DMS153 treated with DMSO at 0.1 percent for 48 hours (cell line): ENCODE results near the gene FRMD6.
"Not testable (repeated sequence)": the region's sequence is repeated elsewhere in the genome, so short reads cannot be mapped to it uniquely, and the experiment has no call there.

Source experiments
- DNase-seq: peaks from one replicate; lab custom pipeline; 2025; ENCODE audit not compliant: unreplicated experiment; lab: John Stamatoyannopoulos, UW

FRMD6 gene

DNA sequence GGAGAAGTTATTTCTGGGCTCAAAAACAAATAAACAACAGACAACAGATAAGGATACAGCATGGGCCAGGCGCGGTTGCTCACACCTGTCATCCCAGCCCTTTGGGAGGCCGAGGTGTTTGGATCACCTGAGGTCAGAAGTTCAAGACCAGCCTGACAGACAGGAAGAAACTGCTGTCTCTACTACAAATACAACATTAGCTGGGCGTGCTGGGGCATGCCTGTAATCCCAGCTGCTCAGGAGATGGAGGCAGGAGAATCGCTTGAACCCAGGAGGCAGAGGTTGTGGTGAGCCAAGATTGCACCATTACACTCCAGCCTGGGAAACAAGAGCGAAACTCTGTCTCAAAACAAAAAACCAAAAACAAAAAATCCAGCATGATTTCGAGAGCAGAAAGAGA lies 117.6 kb downstream of the FRMD6 start:
- not testable (repeated sequence) for DNase-seq

DNA sequence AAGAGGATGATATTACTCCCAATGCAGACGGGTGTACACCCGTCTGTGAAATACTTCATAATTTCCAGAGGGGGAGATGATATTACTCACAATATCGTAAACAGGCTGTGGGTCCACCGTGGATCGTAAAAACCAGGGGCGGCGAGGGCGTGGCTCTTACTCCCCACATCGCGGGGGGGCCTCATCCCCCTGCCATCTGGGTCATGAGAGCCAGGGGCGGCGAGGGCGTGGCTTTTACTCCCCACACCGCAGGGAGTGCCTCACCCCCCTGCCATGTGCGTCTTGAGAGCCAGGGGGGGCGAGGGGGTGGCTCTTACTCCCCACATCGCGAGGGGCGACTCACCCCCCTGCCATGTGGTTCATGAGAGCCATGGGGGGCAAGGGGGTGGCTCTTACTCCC lies 122.5 kb downstream of the FRMD6 start:
- no peak for DNase-seq

DNA sequence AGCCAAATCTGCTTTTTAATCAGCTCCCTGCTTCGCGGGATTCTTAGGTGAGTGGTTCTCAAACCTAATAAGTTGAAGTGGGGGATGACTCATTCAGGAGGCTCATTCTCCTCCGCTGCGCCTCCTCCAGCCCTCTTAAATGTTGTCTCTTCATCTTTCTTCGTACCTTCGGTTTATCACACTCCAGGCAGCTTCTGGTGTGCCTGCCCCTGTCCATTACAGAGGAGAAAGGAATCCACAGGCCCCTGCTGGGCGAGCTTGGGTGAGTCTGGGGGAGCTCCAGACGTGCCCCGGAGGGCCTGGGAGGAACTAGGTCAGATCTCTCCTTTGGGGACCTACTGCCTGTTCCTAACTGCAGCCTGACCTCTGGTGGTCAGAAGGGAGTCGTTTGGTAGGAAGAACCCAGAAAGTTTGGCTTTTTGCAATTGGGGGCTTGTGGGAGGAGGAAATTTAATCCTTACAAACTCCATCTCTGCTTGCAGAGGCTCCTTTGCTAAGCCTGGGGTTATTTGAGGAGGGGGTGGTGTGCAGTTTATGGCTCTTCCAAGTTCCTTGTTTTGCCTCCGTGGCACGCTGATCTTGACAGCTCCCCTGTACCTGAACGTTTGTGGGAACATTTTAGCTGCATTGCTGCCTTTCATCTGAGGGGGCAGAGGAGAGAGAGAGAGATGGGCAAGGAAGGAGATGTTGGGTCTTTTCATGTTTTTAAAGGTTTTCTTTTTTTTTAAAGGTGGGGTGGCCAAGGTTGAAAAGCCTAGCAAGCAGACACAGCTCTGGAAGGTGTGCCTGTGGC lies 124.6 kb downstream of the FRMD6 start:
- peak; percentile 22 for DNase-seq

DNA sequence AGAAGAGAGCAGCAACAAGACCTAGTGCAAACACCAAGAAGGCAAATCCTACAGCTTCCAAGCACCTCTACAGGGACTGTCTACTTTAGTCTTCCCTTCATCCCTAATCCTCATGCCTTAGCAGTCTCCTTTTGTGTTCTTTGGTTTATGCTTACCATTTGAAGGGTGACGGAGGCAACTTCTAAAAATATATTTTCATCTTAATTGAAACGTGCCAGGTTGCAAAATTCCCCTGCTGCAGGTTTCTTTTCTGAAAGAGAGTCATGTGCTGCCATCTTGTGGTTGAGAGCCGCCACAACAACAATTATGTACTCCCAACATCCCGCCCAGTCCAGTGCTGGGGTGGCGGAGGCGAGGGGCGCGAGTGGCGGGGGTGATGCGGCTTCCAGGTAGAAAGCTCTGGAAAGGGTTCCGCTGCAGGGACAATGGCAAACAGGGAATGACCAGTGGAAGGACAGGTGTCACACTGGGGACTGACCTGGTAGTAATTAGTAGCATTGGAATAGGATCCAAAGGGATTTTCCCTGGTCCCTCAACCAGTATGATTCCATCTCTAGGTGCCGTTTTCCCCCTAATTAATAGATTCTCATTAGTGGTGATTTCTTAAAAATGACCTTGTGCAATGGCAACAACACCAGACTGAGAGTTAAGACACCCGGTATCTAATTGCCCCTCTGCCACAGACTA lies 128.4 kb downstream of the FRMD6 start:
- peak; percentile 73 for DNase-seq
